ENCODE data around the gene SSH2. TPM values are rescaled to one million over a fixed set of nuclear protein-coding genes. Genes with fewer than 3 reads are reported as not detected.
"Not testable (repeated sequence)": the region's sequence is repeated elsewhere in the genome, so short reads cannot be mapped to it uniquely, and the experiment has no call there.

SSH2 gene
- total and polyA plus RNA-seq, 7 donors = 18.3 to 35.1 (median 26.5) TPM

DNA sequence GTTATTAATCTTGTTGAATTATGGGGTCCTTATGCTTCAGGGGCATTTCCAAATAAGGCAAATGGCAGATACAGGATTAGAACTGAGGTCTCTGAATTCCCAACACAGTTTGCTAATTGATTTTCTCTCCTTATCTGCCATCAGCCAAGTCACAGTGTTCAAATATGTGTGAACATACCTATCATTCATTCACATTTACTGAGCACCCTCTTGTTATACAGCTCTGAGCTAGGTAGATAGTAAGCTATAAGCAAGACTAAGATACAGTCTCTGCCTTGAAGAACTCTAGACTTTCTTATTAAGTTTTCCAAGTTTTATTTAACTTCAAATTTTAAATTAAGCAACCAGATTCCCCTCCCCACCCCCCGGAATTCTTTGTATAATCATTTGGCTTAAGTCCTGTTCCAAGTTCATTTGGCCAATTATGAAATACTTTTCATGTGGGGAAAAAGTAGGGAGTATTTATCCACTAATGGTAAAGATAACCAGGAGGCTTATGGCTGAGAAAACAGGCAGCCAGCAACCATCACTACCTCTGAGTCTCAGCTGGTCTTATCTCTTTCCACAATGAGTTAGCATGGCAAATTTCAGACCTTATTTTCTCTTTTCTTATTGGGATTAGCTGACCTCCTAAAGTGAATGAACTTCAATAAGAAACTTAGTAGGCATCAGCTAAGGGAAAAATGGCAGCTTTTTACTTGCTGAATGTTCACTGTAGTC, 275.9 kb downstream of the SSH2 start:
- H3K4me1 ChIP-seq = no peaks in the 10 kb centered on the region
- H3K9me3 ChIP-seq = no peaks in the 10 kb centered on the region
- no peak overlapping the region for H3K27ac ChIP-seq
- H3K27me3 ChIP-seq = no peaks in the 10 kb centered on the region
- H3K36me3 ChIP-seq = peaks cover 0 to 13% (median 0%) of the 10 kb centered on the region in 4 donors
- no peak for DNase-seq
- WGBS, 2 donors = 85 to 86% methylated on average over 1 of the region's 1 CpG
- no peak overlapping the region for H3K4me3 ChIP-seq
- TF ChIP-seq POLR2AphosphoS5 (IDR thresholded peaks at IDR 0.05) = no peak
- TF ChIP-seq, protein P1, sequence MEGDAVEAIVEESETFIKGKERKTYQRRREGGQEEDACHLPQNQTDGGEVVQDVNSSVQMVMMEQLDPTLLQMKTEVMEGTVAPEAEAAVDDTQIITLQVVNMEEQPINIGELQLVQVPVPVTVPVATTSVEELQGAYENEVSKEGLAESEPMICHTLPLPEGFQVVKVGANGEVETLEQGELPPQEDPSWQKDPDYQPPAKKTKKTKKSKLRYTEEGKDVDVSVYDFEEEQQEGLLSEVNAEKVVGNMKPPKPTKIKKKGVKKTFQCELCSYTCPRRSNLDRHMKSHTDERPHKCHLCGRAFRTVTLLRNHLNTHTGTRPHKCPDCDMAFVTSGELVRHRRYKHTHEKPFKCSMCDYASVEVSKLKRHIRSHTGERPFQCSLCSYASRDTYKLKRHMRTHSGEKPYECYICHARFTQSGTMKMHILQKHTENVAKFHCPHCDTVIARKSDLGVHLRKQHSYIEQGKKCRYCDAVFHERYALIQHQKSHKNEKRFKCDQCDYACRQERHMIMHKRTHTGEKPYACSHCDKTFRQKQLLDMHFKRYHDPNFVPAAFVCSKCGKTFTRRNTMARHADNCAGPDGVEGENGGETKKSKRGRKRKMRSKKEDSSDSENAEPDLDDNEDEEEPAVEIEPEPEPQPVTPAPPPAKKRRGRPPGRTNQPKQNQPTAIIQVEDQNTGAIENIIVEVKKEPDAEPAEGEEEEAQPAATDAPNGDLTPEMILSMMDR (IDR thresholded peaks at IDR 0.05) = no peak
- intact Hi-C loops (cut with DNase I) = no loop called here

DNA sequence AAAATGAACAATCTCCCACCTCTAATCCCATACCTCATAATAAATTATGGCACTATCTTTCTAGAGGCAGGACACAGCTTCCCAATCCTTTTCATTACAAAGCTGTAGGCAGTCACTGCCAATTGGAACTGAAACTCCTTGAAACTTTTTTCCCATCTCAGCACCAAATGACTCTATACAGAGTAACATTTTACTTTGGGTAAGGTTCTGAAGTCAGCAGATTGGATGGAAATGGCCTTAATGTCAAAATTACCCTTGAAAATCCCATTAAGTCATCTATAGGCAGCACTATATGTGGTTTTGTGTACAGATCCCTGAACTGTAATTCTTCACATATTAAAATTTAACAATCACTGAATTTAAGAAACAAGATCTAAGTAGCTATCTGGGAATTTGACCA, 277.1 kb downstream of the SSH2 start:
- no peaks in the 10 kb centered on the region for H3K27me3 ChIP-seq
- no peak overlapping the region for H3K27ac ChIP-seq
- TF ChIP-seq, protein P1 (IDR thresholded peaks at IDR 0.05) = no peak
- TF ChIP-seq POLR2A (IDR thresholded peaks at IDR 0.05) (no peak), POLR2AphosphoS5 (IDR thresholded peaks at IDR 0.05) (no peak), EP300 (IDR thresholded peaks at IDR 0.05) (no peak)
- no peak overlapping the region for H3K4me3 ChIP-seq
- H3K4me1 ChIP-seq = no peaks in the 10 kb centered on the region
- peaks cover 0 to 24% (median 1%) of the 10 kb centered on the region in 4 donors for H3K36me3 ChIP-seq
- intact Hi-C loops (cut with DNase I) = no loop called here
- no peak for DNase-seq
- H3K9me3 ChIP-seq = no peaks in the 10 kb centered on the region

- H3K27me3 ChIP-seq; DNase-seq; H3K9me3 ChIP-seq; H3K27ac ChIP-seq; H3K4me1 ChIP-seq; intact Hi-C loops (cut with DNase I); H3K4me3 ChIP-seq: not testable (repeated sequence)
- H3K36me3 ChIP-seq = peaks cover 0 to 30% (median 4%) of the 10 kb centered on the region in 4 donors
- 97 to 98% methylated on average over 7 of the region's 7 CpGs for WGBS, 2 donors
These were observed 278.1 kb downstream of the SSH2 start for GRCh38 chr17:29651913-29652312.

DNA sequence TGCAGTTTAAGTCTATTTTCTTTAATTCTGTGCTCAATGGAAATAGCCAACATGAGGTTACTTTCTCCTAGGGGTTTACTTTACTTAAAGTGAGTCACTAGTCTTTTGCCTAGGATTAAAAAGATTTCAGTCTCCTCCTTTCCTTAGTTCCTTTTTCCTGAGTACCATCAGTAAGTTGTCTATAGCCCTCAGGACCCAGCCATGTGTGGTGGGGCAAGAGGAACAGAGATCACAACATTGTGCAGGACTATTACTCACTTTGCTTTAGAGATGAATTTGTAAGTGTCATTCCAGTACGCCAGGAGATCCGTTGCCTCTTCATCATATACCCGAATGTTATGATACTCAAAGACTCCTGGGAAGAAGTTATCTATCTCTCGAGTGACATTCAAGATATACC, 279.6 kb downstream of the SSH2 start:
- peaks cover 0 to 28% (median 4%) of the 10 kb centered on the region in 4 donors for H3K36me3 ChIP-seq
- H3K4me1 ChIP-seq = peaks cover 0 to 13% (median 12%) of the 10 kb centered on the region in 4 donors
- 92 to 94% methylated on average over 4 of the region's 4 CpGs for WGBS, 2 donors
- intact Hi-C loops (cut with DNase I) = no loop called here
- H3K9me3 ChIP-seq = no peaks in the 10 kb centered on the region
- no peaks in the 10 kb centered on the region for H3K27me3 ChIP-seq
- no peak overlapping the region for H3K4me3 ChIP-seq
- DNase-seq = no peak
- TF ChIP-seq EP300 (IDR thresholded peaks at IDR 0.05) (no peak), POLR2A (IDR thresholded peaks at IDR 0.05) (no peak), POLR2AphosphoS5 (IDR thresholded peaks at IDR 0.05) (no peak)
- TF ChIP-seq, protein P1 (IDR thresholded peaks at IDR 0.05) = no peak
- H3K27ac ChIP-seq = no peak overlapping the region

DNA sequence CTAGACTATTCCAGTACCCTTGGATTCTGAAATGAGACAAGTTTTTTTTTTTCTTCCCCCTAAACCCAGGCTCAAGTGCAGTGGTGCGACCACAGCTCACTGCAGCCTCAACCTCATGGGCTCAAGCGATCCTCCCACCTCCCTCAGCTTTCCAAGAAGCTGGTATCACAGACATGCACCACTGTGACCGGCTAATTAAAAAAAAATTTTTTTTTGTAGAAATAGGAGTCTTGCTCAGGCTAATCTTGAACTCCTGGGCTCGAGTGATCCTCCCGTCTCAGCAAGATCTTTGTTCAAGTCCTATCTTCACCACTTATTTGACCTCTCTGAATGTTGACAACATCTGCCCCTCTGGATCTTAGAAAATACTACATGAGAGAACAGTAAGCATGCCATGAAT, 280.7 kb downstream of the SSH2 start:
- H3K9me3 ChIP-seq = no peaks in the 10 kb centered on the region
- no peak overlapping the region for H3K4me3 ChIP-seq
- intact Hi-C loops (cut with DNase I) = loop anchor here (5.0 kb wide), 1 partner anchor 113 kb away; no protein-coding TSS in a partner anchor
- TF ChIP-seq, protein P1 (IDR thresholded peaks at IDR 0.05) = no peak
- TF ChIP-seq POLR2A (IDR thresholded peaks at IDR 0.05) (no peak), EP300 (IDR thresholded peaks at IDR 0.05) (no peak)
- peaks cover 0 to 23% (median 20%) of the 10 kb centered on the region in 4 donors for H3K4me1 ChIP-seq
- no peak overlapping the region for H3K27ac ChIP-seq
- no peaks in the 10 kb centered on the region for H3K27me3 ChIP-seq
- 95 to 96% methylated on average over 5 of the region's 5 CpGs for WGBS, 2 donors
- peaks cover 0 to 24% (median 4%) of the 10 kb centered on the region in 4 donors for H3K36me3 ChIP-seq
- DNase-seq = no peak
